ENCODE measurements around the gene UBASH3B. TPM values are rescaled to one million over a fixed set of nuclear protein-coding genes. Genes with fewer than 3 reads are reported as not detected.
"Not testable (repeated sequence)": the region's sequence is repeated elsewhere in the genome, so short reads cannot be mapped to it uniquely, and the experiment has no call there.

UBASH3B gene
- total RNA-seq, 1 donor from 2014 or later: 6.6 TPM

DNA sequence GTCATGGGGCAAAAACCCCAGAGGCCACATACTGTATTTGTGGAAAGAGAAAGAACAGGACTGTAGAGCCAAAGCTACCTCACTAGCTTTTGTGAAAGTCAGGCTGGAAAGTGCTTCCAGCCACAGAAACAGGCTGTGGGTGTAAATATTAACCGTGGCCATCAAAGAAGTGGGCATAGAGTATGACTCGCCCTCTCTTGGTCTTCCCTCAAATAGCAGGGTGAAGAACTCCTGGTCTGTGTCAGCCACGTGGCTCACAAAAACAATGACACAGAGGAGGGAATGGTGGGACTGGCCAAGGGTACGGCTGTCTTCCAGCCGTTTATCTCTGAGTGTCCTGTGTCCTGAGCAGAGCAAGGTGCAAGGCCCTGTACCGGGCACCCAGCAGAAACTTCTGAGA is 37.6 kb upstream of the UBASH3B start:
- TF ChIP-seq, protein P1, sequence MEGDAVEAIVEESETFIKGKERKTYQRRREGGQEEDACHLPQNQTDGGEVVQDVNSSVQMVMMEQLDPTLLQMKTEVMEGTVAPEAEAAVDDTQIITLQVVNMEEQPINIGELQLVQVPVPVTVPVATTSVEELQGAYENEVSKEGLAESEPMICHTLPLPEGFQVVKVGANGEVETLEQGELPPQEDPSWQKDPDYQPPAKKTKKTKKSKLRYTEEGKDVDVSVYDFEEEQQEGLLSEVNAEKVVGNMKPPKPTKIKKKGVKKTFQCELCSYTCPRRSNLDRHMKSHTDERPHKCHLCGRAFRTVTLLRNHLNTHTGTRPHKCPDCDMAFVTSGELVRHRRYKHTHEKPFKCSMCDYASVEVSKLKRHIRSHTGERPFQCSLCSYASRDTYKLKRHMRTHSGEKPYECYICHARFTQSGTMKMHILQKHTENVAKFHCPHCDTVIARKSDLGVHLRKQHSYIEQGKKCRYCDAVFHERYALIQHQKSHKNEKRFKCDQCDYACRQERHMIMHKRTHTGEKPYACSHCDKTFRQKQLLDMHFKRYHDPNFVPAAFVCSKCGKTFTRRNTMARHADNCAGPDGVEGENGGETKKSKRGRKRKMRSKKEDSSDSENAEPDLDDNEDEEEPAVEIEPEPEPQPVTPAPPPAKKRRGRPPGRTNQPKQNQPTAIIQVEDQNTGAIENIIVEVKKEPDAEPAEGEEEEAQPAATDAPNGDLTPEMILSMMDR (IDR thresholded peaks at IDR 0.05; ENCODE audit: unreplicated experiment): no peak
- no peaks in the 10 kb centered on the region for H3K4me1 Mint-ChIP-seq
- H3K27ac Mint-ChIP-seq: no peak overlapping the region

DNA sequence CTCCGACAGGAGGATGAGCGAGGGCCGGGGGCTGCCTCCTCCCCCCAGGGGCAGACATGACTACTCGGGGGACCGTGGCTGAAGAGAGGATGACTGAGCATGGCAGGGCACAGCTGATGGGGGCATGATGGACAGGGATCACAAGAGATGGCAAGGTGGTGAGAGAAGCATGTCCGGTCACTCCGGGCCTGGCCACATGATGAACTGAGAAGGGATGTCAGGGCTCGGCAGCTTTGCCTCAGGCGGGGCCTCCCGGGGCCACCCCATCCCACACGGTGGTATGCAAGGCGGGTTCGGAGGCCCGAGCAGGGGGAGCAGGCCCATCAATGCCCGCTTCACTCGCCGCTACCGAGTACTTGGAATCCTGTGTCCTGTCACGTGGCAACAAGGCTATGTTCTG is 36.6 kb upstream of the UBASH3B start:
- Mint-ChIP-seq H3K27ac (no peak overlapping the region), H3K36me3 (no peaks in the 10 kb centered on the region), H3K4me3 (no peak overlapping the region), H3K9me3 (peaks cover 6% of the 10 kb centered on the region), H3K27me3 (ENCODE audit: low read depth) (peaks cover 15% of the 10 kb centered on the region), H3K4me1 (no peaks in the 10 kb centered on the region)
- no peak for DNase-seq (ENCODE audit: low spot score in 2 of 2, unreplicated experiment in 2 of 2)
- TF ChIP-seq, protein P1 (IDR thresholded peaks at IDR 0.05; ENCODE audit: unreplicated experiment): no peak

More for the DNA sequence above, 37.6 kb upstream of the UBASH3B start:
- peaks cover 6% of the 10 kb centered on the region for H3K9me3 Mint-ChIP-seq
- no peaks in the 10 kb centered on the region for H3K36me3 Mint-ChIP-seq
- DNase-seq (ENCODE audit: low spot score in 2 of 2, unreplicated experiment in 2 of 2): no peak
- no peak overlapping the region for H3K4me3 Mint-ChIP-seq
- H3K27me3 Mint-ChIP-seq (ENCODE audit: low read depth): peaks cover 13% of the 10 kb centered on the region

DNA sequence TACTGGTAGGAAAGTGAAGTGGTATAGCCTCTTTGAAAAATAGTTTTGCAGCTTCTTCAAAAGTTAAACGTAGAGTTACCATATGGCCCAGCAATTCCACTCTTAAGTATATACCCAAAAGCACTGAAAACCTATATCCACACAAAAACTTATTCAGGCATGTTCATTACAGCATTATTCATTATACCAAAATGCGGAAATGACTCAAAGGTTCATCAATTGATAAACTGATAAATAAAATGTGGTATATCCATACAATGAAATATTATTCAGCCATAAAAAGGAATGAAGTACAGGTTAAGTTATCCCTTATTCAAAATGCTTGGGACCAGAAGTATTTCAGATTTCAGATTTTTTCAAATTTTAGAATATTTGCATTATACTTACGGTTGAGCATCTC is 35.8 kb upstream of the UBASH3B start:
- TF ChIP-seq, protein P1 (IDR thresholded peaks at IDR 0.05; ENCODE audit: unreplicated experiment): no peak
- Mint-ChIP-seq H3K4me1 (no peaks in the 10 kb centered on the region), H3K9me3 (peaks cover 6% of the 10 kb centered on the region), H3K27me3 (ENCODE audit: low read depth) (peaks cover 16% of the 10 kb centered on the region), H3K27ac (no peak overlapping the region), H3K36me3 (no peaks in the 10 kb centered on the region), H3K4me3 (no peak overlapping the region)
- DNase-seq (ENCODE audit: low spot score in 2 of 2, unreplicated experiment in 2 of 2): no peak

DNA sequence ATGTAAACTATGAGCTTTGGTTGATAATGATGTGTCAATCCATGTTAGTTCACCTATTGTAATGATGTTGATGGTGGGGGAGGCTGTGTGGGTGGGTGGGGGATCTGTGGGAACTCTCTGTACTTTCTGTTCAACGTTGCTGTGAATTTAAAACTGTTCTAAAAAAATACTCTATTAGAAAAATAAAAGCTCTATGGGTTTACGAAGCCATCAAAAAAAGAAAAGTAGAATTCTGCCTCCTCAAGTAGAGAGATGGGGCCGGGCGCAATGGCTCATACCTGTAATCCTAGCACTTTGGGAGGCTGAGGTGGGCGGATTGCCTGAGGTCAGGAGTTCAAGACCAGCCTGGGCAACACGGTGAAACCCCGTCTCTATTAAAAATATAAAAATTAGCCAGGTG is 30.0 kb upstream of the UBASH3B start:
- H3K27ac Mint-ChIP-seq; H3K4me3 Mint-ChIP-seq; H3K9me3 Mint-ChIP-seq; H3K36me3 Mint-ChIP-seq; DNase-seq (ENCODE audit: low spot score in 2 of 2, unreplicated experiment in 2 of 2); H3K4me1 Mint-ChIP-seq; H3K27me3 Mint-ChIP-seq (ENCODE audit: low read depth): not testable (repeated sequence)

DNA sequence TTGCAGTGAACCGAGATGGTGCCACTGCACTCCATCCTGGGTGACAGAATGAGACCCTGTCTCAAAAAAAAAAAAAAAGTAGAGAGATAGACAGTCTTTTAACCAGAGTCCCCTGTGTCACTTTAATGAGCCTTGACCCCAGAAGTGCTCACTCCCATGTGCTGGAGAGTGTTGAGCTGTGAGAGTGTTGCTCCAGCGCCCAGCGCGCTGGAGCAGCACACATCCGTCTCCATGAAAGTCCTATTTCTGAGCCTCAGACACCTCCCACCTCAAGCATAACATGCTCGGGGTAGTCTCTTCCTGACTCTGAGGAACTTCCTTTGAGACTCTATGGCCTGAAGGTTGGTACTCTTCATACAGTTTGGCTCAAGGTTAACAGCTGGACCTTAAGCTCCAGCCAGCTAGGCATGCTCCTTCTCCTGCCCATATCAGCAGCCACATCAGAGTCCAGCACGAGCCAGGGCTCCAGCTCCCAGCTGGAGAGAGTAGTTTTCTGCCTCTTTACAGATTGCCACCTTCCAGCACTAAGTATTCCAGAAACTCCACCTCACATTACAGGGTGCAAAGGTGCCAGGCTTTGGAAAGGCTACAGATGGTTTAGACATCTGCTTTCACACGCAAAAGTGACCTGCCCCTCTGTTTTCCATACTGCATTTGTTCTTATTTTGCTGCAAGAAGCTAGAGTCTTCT is 29.4 kb upstream of the UBASH3B start:
- Mint-ChIP-seq H3K27ac (no peak overlapping the region), H3K4me3 (no peak overlapping the region), H3K4me1 (peaks cover 6% of the 10 kb centered on the region)

DNA sequence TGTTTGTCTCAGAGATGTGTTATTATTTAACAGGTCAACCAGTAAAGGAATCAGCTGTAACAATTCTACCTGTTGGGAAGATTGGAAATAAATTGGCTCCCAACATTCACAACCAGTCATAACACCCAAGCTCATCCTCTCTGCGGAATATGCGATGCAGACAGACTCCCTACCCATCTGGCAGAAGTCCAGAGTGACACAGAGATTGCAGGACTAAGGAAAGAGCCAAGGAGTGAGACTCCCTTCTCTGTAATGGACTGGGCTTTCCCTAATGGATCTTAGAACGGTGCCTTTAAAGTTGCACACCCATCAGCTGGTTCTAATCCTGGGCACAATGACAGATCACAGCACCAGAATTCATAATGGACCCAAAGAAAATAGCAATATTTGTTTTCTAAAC is 27.8 kb upstream of the UBASH3B start:
- no peak overlapping the region for H3K4me3 Mint-ChIP-seq
- H3K27ac Mint-ChIP-seq: no peak overlapping the region
- H3K4me1 Mint-ChIP-seq: peaks cover 6% of the 10 kb centered on the region
- DNase-seq (ENCODE audit: low spot score in 2 of 2, unreplicated experiment in 2 of 2): no peak
- H3K36me3 Mint-ChIP-seq: no peaks in the 10 kb centered on the region
- H3K27me3 Mint-ChIP-seq (ENCODE audit: low read depth): peaks cover 6% of the 10 kb centered on the region
- TF ChIP-seq, protein P1 (IDR thresholded peaks at IDR 0.05; ENCODE audit: unreplicated experiment): no peak
- no peaks in the 10 kb centered on the region for H3K9me3 Mint-ChIP-seq

More for the DNA sequence above, 29.4 kb upstream of the UBASH3B start:
- TF ChIP-seq, protein P1 (IDR thresholded peaks at IDR 0.05; ENCODE audit: unreplicated experiment): no peak
- Mint-ChIP-seq H3K27me3 (ENCODE audit: low read depth) (peaks cover 10% of the 10 kb centered on the region), H3K36me3 (no peaks in the 10 kb centered on the region), H3K9me3 (no peaks in the 10 kb centered on the region)
- DNase-seq (ENCODE audit: low spot score in 2 of 2, unreplicated experiment in 2 of 2): no peak
